K562 (cell line): ENCODE data around the gene LGALS3BP. TPM values are rescaled to one million over a fixed set of nuclear protein-coding genes. Genes with fewer than 3 reads are reported as not detected.

Experiments used
- ESRRA ChIP-seq: fragments of 450-650 bp; IDR thresholded peaks from 2 replicates; pipeline ENCODE4 v1.6.1; 2014; ENCODE audit warnings: low read depth, mild to moderate bottlenecking, moderate library complexity, borderline replicate concordance
- FOXA3 ChIP-seq, 2 experiments: fragments of 450-650 bp in 1 of 2; sonication (generic) in 1 of 2; formaldehyde crosslinking; IDR thresholded peaks in 1 of 2; conservative IDR thresholded peaks in 1 of 2; 2 replicates each; pipeline versions ENCODE4 v1.4.0 to v1.8.0; 2020 to 2022; ENCODE audit warnings: mild to moderate bottlenecking in 2 of 2, missing genetic modification reagents in 1 of 2
- LEF1 ChIP-seq: fragments of 450-650 bp; IDR thresholded peaks from 2 replicates; pipeline ENCODE4 v1.6.1; 2016; ENCODE audit warnings: mild to moderate bottlenecking
- MED1 ChIP-seq: sonication (generic); formaldehyde crosslinking; IDR thresholded peaks from 2 replicates; pipeline ENCODE4 v1.8.1; 2023; ENCODE audit warnings: missing genetic modification reagents, borderline replicate concordance
- RBM17 ChIP-seq: fragments of 200-400 bp; formaldehyde crosslinking; IDR thresholded peaks from 2 replicates; pipeline ENCODE4 v1.6.1; 2017; ENCODE audit warnings: low read depth, mild to moderate bottlenecking, low read length, borderline replicate concordance
- RFX7 ChIP-seq: fragments of 250-450 bp; sonication (Bioruptor Pico); IDR thresholded peaks from 2 replicates; pipeline ENCODE4 v1.5.1; 2021; ENCODE audit warnings: mild to moderate bottlenecking
- SIX5 ChIP-seq, 2 experiments: IDR thresholded peaks; 2 replicates each; pipeline ENCODE4 v1.6.1; 2011; ENCODE audit warnings: low read length in 2 of 2, borderline replicate concordance in 1 of 2, low read depth in 1 of 2, mild to moderate bottlenecking in 1 of 2, moderate library complexity in 1 of 2; ENCODE audit not compliant: insufficient read depth in 1 of 2
- TAF1 ChIP-seq: IDR thresholded peaks from 2 replicates; pipeline ENCODE4 v1.6.1; 2011; ENCODE audit warnings: mild to moderate bottlenecking, low read length, moderate library complexity; ENCODE audit not compliant: insufficient read depth, control insufficient read depth, severe bottlenecking; ENCODE audit errors: extremely low read depth
- TCF7 ChIP-seq: sonication (generic); IDR thresholded peaks from 2 replicates; pipeline ENCODE4 v1.6.1; 2016; ENCODE audit warnings: antibody characterized with exemption, borderline replicate concordance
- XRCC3 ChIP-seq: fragments of 450-650 bp; IDR thresholded peaks from 2 replicates; pipeline ENCODE4 v1.6.1; 2017; ENCODE audit warnings: mild to moderate bottlenecking, moderate library complexity
- ZNF134 ChIP-seq: fragments of 250-450 bp; sonication (Bioruptor Pico); conservative IDR thresholded peaks from 2 replicates; pipeline ENCODE4 v1.4.0; 2020
- ZNF384 ChIP-seq: IDR thresholded peaks from 2 replicates; pipeline ENCODE4 v1.6.1; 2012; ENCODE audit warnings: low read depth, low read length, improper control_type of control experiment
- ZNF444 ChIP-seq: fragments of 250-450 bp; sonication (Bioruptor Pico); IDR thresholded peaks from 2 replicates; pipeline ENCODE4 v1.4.0; 2020; ENCODE audit warnings: mild to moderate bottlenecking, moderate library complexity
- ZNF445 ChIP-seq: fragments of 250-450 bp; sonication (Bioruptor Pico); IDR thresholded peaks from 2 replicates; pipeline ENCODE4 v1.4.0; 2020; ENCODE audit warnings: low read depth, mild to moderate bottlenecking, moderate library complexity
- polyA plus RNA-seq, 8 experiments: library from polyadenylated mRNA; depleted of rRNA in 4 of 8; stranded (reverse) in 5 of 8; unstranded in 3 of 8; fragments of >200 nt; fragmentation: Nextera tagmentation in 2 of 8; fragmentation: Illumina TruSeq in 1 of 8; extraction: Ambion mirVana in 2 of 8; extraction: Trizol in 1 of 8; gene quantifications; 2 replicates each; pipeline versions ENCODE4 v1.2.1 to v1.2.3, GENCODE V29; 2011 to 2014; ENCODE audit warnings: inconsistent platforms in 1 of 8, missing spikeins in 1 of 8
- total RNA-seq, 7 experiments: library from RNA; depleted of rRNA in 6 of 7; stranded (reverse); fragments of >200 nt in 6 of 7; fragmentation: Illumina TruSeq in 2 of 7; extraction: Trizol in 2 of 7; gene quantifications; 2 replicates each; pipeline versions ENCODE4 v1.2.1 to v1.2.3, GENCODE V29; 2011 to 2021; ENCODE audit warnings: low replicate concordance in 1 of 7
- TF ChIP-seq, protein P1 (sequence below): fragments of 450-650 bp; IDR thresholded peaks from 2 replicates; pipeline ENCODE4 v1.6.1; 2016; ENCODE audit warnings: mild to moderate bottlenecking
- TF ChIP-seq, protein P2 (sequence below): fragments of 150-350 bp; IDR thresholded peaks from 2 replicates; pipeline ENCODE4 v1.6.1; 2014; ENCODE audit warnings: low read depth, mild to moderate bottlenecking, low read length, borderline replicate concordance
- TF ChIP-seq, protein P3 (sequence below): sonication (generic); formaldehyde crosslinking; IDR thresholded peaks from 2 replicates; pipeline ENCODE4 v1.5.0; 2020; ENCODE audit warnings: missing genetic modification reagents
- TF ChIP-seq, protein P4 (sequence below), 3 experiments: fragments of 200-800 bp in 1 of 3; sonication (Bioruptor generic) in 1 of 3; sonication (generic) in 1 of 3; formaldehyde crosslinking in 1 of 3; IDR thresholded peaks; 2 replicates each; pipeline versions ENCODE4 v1.6.1 to v1.8.0; 2016 to 2022; ENCODE audit warnings: mild to moderate bottlenecking in 2 of 3, missing compliant biosample characterization in 2 of 3, missing genetic modification characterization in 2 of 3, missing genetic modification reagents in 1 of 3

The LGALS3BP gene
- total and polyA plus RNA-seq, 9 of the 15 experiments (the other 6 are each of a cell fraction or from before 2014, with no cell fraction given): 0.39 to 5.3 (median 3.2) TPM

DNA sequence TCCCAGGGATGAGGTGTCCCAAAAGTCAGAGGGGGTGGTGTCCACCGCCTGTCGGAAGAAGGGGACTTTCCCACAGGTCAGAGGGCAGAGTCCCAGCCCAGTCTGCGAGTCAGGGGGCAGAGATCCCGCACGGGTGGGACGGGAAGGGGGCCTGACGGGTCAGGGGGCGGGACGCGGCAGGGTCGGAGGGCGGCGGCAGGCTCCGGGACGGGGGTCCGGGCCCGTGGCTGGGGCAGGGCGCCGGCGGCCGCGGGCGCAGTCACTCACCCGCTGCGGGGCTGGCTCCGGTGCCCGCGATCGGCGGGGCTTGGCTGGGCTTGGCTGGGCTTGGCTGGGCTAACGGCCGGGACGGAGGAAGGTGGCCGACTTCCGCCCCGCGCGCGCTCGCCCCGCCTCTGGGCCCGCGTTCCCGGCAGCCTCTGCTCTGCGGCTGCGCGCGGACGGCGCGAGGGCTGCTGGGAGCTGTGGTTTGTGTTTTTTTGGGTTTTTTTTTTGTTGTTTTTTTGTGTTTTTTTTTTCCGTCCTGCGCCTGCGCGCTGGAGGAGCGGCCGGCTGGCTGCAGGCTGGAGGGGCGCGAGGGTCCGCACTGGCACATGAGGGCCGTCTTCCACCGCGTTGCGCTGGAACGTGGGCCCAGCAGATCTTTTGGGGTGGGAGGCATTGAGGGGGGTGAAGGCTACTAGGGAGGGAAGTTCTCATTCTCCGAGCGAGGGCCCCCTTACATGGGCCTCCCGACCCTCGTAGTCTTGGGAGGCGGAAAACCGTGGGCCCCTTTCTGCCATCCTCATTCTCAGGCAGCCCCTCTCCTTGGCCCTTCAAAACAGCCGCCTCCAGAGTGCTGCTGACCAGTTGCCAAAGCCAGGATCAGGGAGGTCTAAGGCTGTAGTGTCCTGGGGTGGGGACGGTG lies 29.9 kb upstream of the LGALS3BP start, which contains the start of gene CANT1 (continued):
- TF ChIP-seq, protein P1, sequence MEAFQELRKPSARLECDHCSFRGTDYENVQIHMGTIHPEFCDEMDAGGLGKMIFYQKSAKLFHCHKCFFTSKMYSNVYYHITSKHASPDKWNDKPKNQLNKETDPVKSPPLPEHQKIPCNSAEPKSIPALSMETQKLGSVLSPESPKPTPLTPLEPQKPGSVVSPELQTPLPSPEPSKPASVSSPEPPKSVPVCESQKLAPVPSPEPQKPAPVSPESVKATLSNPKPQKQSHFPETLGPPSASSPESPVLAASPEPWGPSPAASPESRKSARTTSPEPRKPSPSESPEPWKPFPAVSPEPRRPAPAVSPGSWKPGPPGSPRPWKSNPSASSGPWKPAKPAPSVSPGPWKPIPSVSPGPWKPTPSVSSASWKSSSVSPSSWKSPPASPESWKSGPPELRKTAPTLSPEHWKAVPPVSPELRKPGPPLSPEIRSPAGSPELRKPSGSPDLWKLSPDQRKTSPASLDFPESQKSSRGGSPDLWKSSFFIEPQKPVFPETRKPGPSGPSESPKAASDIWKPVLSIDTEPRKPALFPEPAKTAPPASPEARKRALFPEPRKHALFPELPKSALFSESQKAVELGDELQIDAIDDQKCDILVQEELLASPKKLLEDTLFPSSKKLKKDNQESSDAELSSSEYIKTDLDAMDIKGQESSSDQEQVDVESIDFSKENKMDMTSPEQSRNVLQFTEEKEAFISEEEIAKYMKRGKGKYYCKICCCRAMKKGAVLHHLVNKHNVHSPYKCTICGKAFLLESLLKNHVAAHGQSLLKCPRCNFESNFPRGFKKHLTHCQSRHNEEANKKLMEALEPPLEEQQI: no peak
- TF ChIP-seq TCF7 (no peak), LEF1 (no peak), TAF1 (peak; percentile 70), MED1 (no peak), ZNF445 (CRISPR knock-in tag) (no peak), SIX5 (IDR thresholded peaks at IDR 0.05; ENCODE audit: borderline replicate concordance in 1 of 2, insufficient read depth in 1 of 2, low read depth in 1 of 2, low read length in 2 of 2) (peak; percentile 52 to 69; a peak in 2 of 4 replicates), ESRRA (peak; percentile 78; the same call in 1 of the 2 replicates), RFX7 (CRISPR knock-in tag) (no peak), ZNF384 (peak; percentile 99), XRCC3 (no peak), FOXA3 (CRISPR knock-in tag; conservative IDR thresholded peaks at IDR 0.05 in 1 of 2, IDR thresholded peaks at IDR 0.05 in 1 of 2) (no peak), RBM17 (no peak), ZNF134 (CRISPR knock-in tag) (no peak), ZNF444 (no peak)
- TF ChIP-seq, protein P2, sequence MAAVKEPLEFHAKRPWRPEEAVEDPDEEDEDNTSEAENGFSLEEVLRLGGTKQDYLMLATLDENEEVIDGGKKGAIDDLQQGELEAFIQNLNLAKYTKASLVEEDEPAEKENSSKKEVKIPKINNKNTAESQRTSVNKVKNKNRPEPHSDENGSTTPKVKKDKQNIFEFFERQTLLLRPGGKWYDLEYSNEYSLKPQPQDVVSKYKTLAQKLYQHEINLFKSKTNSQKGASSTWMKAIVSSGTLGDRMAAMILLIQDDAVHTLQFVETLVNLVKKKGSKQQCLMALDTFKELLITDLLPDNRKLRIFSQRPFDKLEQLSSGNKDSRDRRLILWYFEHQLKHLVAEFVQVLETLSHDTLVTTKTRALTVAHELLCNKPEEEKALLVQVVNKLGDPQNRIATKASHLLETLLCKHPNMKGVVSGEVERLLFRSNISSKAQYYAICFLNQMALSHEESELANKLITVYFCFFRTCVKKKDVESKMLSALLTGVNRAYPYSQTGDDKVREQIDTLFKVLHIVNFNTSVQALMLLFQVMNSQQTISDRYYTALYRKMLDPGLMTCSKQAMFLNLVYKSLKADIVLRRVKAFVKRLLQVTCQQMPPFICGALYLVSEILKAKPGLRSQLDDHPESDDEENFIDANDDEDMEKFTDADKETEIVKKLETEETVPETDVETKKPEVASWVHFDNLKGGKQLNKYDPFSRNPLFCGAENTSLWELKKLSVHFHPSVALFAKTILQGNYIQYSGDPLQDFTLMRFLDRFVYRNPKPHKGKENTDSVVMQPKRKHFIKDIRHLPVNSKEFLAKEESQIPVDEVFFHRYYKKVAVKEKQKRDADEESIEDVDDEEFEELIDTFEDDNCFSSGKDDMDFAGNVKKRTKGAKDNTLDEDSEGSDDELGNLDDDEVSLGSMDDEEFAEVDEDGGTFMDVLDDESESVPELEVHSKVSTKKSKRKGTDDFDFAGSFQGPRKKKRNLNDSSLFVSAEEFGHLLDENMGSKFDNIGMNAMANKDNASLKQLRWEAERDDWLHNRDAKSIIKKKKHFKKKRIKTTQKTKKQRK: no peak
- TF ChIP-seq, protein P3, sequence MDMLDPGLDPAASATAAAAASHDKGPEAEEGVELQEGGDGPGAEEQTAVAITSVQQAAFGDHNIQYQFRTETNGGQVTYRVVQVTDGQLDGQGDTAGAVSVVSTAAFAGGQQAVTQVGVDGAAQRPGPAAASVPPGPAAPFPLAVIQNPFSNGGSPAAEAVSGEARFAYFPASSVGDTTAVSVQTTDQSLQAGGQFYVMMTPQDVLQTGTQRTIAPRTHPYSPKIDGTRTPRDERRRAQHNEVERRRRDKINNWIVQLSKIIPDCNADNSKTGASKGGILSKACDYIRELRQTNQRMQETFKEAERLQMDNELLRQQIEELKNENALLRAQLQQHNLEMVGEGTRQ (CRISPR knock-in tag): no peak
- TF ChIP-seq, protein P4, sequence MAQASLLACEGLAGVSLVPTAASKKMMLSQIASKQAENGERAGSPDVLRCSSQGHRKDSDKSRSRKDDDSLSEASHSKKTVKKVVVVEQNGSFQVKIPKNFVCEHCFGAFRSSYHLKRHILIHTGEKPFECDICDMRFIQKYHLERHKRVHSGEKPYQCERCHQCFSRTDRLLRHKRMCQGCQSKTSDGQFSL (CRISPR knock-in tag; IDR thresholded peaks at IDR 0.05): 0 out of 2 replicates have a peak, but pooled peaks have one; percentile 41
- TF ChIP-seq, protein P4 (tag; IDR thresholded peaks at IDR 0.05): no peak
